GM18861 (cell line): ENCODE data around the gene IL10RA.

Experiments used
- ATAC-seq: cut with Tn5 transposase; IDR thresholded peaks from one replicate; pipeline ENCODE4 v1.9.1; 2021; ENCODE audit not compliant: unreplicated experiment

Gene IL10RA

GRCh38 chr11:117989351-117990102 lies 3.3 kb downstream of the IL10RA start:
- no peak for ATAC-seq

- no peak for ATAC-seq
Measured at GRCh38 chr11:117992136-117992535, 5.9 kb downstream of the IL10RA start.

- ATAC-seq, result no peak
Measured at GRCh38 chr11:117992620-117993019, 6.4 kb downstream of the IL10RA start.

GRCh38 chr11:117993988-117994745 lies 8.0 kb downstream of the IL10RA start:
- no peak for ATAC-seq

- ATAC-seq, result no peak
Measured at GRCh38 chr11:117995472-117995871, 9.3 kb downstream of the IL10RA start.

- no peak for ATAC-seq
Measured at GRCh38 chr11:117996058-117996457, 9.9 kb downstream of the IL10RA start.

- ATAC-seq, result no peak
Measured at GRCh38 chr11:117997406-117997805, 11.2 kb downstream of the IL10RA start.

- ATAC-seq, result peak; percentile 71
Measured at GRCh38 chr11:117997823-117998579, 11.8 kb downstream of the IL10RA start.

GRCh38 chr11:117998664-117999353 lies 12.6 kb downstream of the IL10RA start:
- no peak for ATAC-seq

- no peak for ATAC-seq
Measured at GRCh38 chr11:117999354-117999993, 13.3 kb downstream of the IL10RA start.

- ATAC-seq, result no peak
Measured at GRCh38 chr11:118000067-118000849, 14.1 kb downstream of the IL10RA start.

GRCh38 chr11:118000850-118001228 lies 14.6 kb downstream of the IL10RA start:
- no peak for ATAC-seq

GRCh38 chr11:118001494-118001971 lies 15.3 kb downstream of the IL10RA start:
- ATAC-seq, result no peak

GRCh38 chr11:118002010-118002540 lies 15.9 kb downstream of the IL10RA start:
- ATAC-seq, result no peak

- ATAC-seq, result no peak
Measured at GRCh38 chr11:118002541-118003423, 16.6 kb downstream of the IL10RA start.

- no peak for ATAC-seq
Measured at GRCh38 chr11:118003456-118003855, 17.3 kb downstream of the IL10RA start.

- ATAC-seq, result no peak
Measured at GRCh38 chr11:118004543-118005223, 18.5 kb downstream of the IL10RA start.
